Measurements from ENCODE around the gene SOS1.

GRCh38 chr2:39018638-39019037 lies 102.2 kb downstream of the SOS1 start:
- no peak for TF ChIP-seq POLR2A (IDR thresholded peaks at IDR 0.05)
- TF ChIP-seq CTCF (IDR thresholded peaks at IDR 0.05 in 4 of 5, conservative IDR thresholded peaks at IDR 0.05 in 1 of 5) = no peak

Measured in gastrocnemius medialis (tissue), 4 donors.